HCT116 (cell line): ENCODE data around the gene TAGLN3. TPM values are rescaled to one million over a fixed set of nuclear protein-coding genes. Genes with fewer than 3 reads are reported as not detected.

ENCODE experiments used
- ATAC-seq: fragments of 200-7000 bp; cut with Tn5 transposase; 2 replicates; pipeline ENCODE4 v1.9.1; 2020; ENCODE audit warnings: mild to moderate bottlenecking, moderate library complexity
- BruUV-seq: library from RNA; stranded (reverse); fragments of 400-500 nt; replicated peaks from 2 replicates; lab custom pipeline; 2021; lab: Mats Ljungman, UMichigan
- CTCF ChIA-PET: fragments of 300-600 bp; sonication (Branson Sonifier 250); formaldehyde crosslinking; loops from one replicate; lab custom pipeline; 2021; ENCODE audit warnings: antibody characterized with exemption; lab: Charles Lee
- POLR2A ChIA-PET: fragments of 300-600, 350-600 bp; sonication (Branson Sonifier 250); formaldehyde crosslinking; loops from one replicate; lab custom pipeline; 2021; ENCODE audit warnings: antibody characterized with exemption; lab: Charles Lee
- RAD21 ChIA-PET, 2 experiments: fragments of 300-600 bp; sonication (Branson Sonifier 250); formaldehyde crosslinking; loops; one replicate each; lab custom pipeline; 2023; ENCODE audit warnings: low total read pairs in 2 of 2; ENCODE audit not compliant: uncharacterized antibody in 2 of 2, unreplicated experiment in 2 of 2, low non-redundant PET in 1 of 2; lab: Charles Lee
- DNase-seq: peaks from one replicate; pipeline ENCODE4 v3.0.0-alpha.2; 2010; ENCODE audit warnings: low read depth, low spot score
- H2AFZ ChIP-seq: fragments of 200-600 bp; shearing (Covaris generic), sonication (generic); 2 replicates; pipeline ENCODE4 v1.6.1; 2017; ENCODE audit warnings: low read depth, mixed run types, mixed read lengths, antibody characterized with exemption, low read length; ENCODE audit not compliant: poor library complexity, severe bottlenecking
- H3K27ac ChIP-seq: 2 replicates; pipeline ENCODE4 v1.5.1; 2012; ENCODE audit warnings: low read depth, low read length
- H3K27me3 ChIP-seq: fragments of 200-600 bp; sonication (generic); 2 replicates; pipeline ENCODE4 v1.6.1; 2016; ENCODE audit warnings: mixed run types, low read length, mixed read lengths; ENCODE audit not compliant: insufficient read depth
- H3K36me3 ChIP-seq, 2 experiments: fragments of 200-500 bp in 1 of 2; fragments of 200-600 bp in 1 of 2; sonication (Bioruptor generic) in 1 of 2; sonication (generic) in 1 of 2; 2 replicates each; pipeline versions ENCODE4 v1.5.1 to v1.6.1; 2014 to 2016; ENCODE audit warnings: low read length in 2 of 2, inconsistent platforms in 1 of 2, mixed read lengths in 1 of 2, mixed run types in 1 of 2; ENCODE audit not compliant: insufficient read depth in 2 of 2, control insufficient read depth in 1 of 2
- H3K4me1 ChIP-seq, 2 experiments: fragments of 200-600 bp in 1 of 2; sonication (generic) in 1 of 2; 2 replicates each; pipeline versions ENCODE4 v1.5.1 to v1.6.1; 2012 to 2017; ENCODE audit warnings: low read length in 2 of 2, inconsistent platforms in 1 of 2, mild to moderate bottlenecking in 1 of 2, mixed read lengths in 1 of 2, mixed run types in 1 of 2, moderate library complexity in 1 of 2; ENCODE audit not compliant: insufficient read depth in 2 of 2, control insufficient read depth in 1 of 2
- H3K4me2 ChIP-seq: fragments of 200-600 bp; sonication (generic); 2 replicates; pipeline ENCODE4 v1.6.1; 2017; ENCODE audit warnings: mixed run types, low read length, mixed read lengths
- H3K4me3 ChIP-seq, 2 experiments: fragments of 200-600 bp in 1 of 2; sonication (generic) in 1 of 2; replicated peaks in 1 of 2; 2 replicates each; pipeline ENCODE4 v1.5.1; 2011 to 2016; ENCODE audit warnings: low read length in 2 of 2, control low read depth in 1 of 2, low read depth in 1 of 2, mild to moderate bottlenecking in 1 of 2, mixed read lengths in 1 of 2, mixed run types in 1 of 2
- H3K79me2 ChIP-seq: fragments of 200-600 bp; sonication (generic); 2 replicates; pipeline ENCODE4 v1.6.1; 2017; ENCODE audit warnings: mild to moderate bottlenecking, mixed run types, low read length, moderate library complexity, mixed read lengths; ENCODE audit not compliant: insufficient read depth
- H3K9ac ChIP-seq: fragments of 200-600 bp; sonication (generic); 2 replicates; pipeline ENCODE4 v1.6.1; 2016; ENCODE audit warnings: low read length, mixed read lengths
- H3K9me2 ChIP-seq: fragments of 200-600 bp; sonication (generic), shearing (Covaris generic); 2 replicates; pipeline ENCODE4 v1.6.1; 2017; ENCODE audit warnings: mixed run types, mild to moderate bottlenecking, moderate library complexity; ENCODE audit not compliant: insufficient read depth
- H3K9me3 ChIP-seq, 2 experiments: fragments of 200-500 bp in 1 of 2; fragments of 200-600 bp in 1 of 2; sonication (Bioruptor generic) in 1 of 2; sonication (generic) in 1 of 2; 2 replicates each; pipeline ENCODE4 v1.6.1; 2014 to 2017; ENCODE audit warnings: low read length in 2 of 2, mixed read lengths in 2 of 2, inconsistent platforms in 1 of 2, low read depth in 1 of 2, mild to moderate bottlenecking in 1 of 2, mixed run types in 1 of 2, moderate library complexity in 1 of 2; ENCODE audit not compliant: control insufficient read depth in 1 of 2, insufficient read depth in 1 of 2
- H4K20me1 ChIP-seq: fragments of 200-600 bp; sonication (generic), shearing (Covaris generic); 2 replicates; pipeline ENCODE4 v1.6.1; 2017; ENCODE audit warnings: mixed run types, mild to moderate bottlenecking, moderate library complexity; ENCODE audit not compliant: insufficient read depth
- ATF3 ChIP-seq: IDR thresholded peaks from 2 replicates; pipeline ENCODE4 v1.6.1; 2012
- EGR1 ChIP-seq: IDR thresholded peaks from 2 replicates; pipeline ENCODE4 v1.6.1; 2012; ENCODE audit warnings: low read depth
- ELF1 ChIP-seq: IDR thresholded peaks from 2 replicates; pipeline ENCODE4 v1.6.1; 2012; ENCODE audit warnings: low read depth, borderline replicate concordance
- EZH2phosphoT487 ChIP-seq: fragments of 200-600 bp; IDR thresholded peaks from 2 replicates; pipeline ENCODE4 v1.6.1; 2018; ENCODE audit warnings: antibody characterized with exemption, borderline replicate concordance
- FOSL1 ChIP-seq: IDR thresholded peaks from 2 replicates; pipeline ENCODE4 v1.6.1; 2012; ENCODE audit warnings: low read depth
- JUND ChIP-seq: IDR thresholded peaks from 2 replicates; pipeline ENCODE4 v1.6.1; 2012
- MAX ChIP-seq: IDR thresholded peaks from 2 replicates; pipeline ENCODE4 v1.6.1; 2012
- POLR2AphosphoS5 ChIP-seq: IDR thresholded peaks from 2 replicates; pipeline ENCODE4 v1.6.1; 2011; ENCODE audit warnings: mild to moderate bottlenecking, low read depth, low read length, moderate library complexity
- RAD21 ChIP-seq: IDR thresholded peaks from 2 replicates; pipeline ENCODE4 v1.6.1; 2012; ENCODE audit warnings: low read depth, mild to moderate bottlenecking
- SIN3A ChIP-seq: IDR thresholded peaks from 2 replicates; pipeline ENCODE4 v1.6.1; 2012; ENCODE audit warnings: low read depth
- SP1 ChIP-seq: IDR thresholded peaks from 2 replicates; pipeline ENCODE4 v1.6.1; 2012; ENCODE audit warnings: low read depth
- SRF ChIP-seq: IDR thresholded peaks from 2 replicates; pipeline ENCODE4 v1.6.1; 2012; ENCODE audit warnings: low read depth
- YY1 ChIP-seq: IDR thresholded peaks from 2 replicates; pipeline ENCODE4 v1.6.1; 2011; ENCODE audit warnings: low read length, low read depth, moderate library complexity, mild to moderate bottlenecking; ENCODE audit not compliant: insufficient replicate concordance; ENCODE audit errors: extremely low read depth
- ZFX ChIP-seq: fragments of 450-650 bp; IDR thresholded peaks from 2 replicates; pipeline ENCODE4 v1.6.1; 2017
- intact Hi-C: fragments of 100-400 bp; cut with micrococcal nuclease; formaldehyde crosslinking; loops from 2 replicates; pipeline ENCODE4 v1.10.0; 2022
- total RNA-seq: library from RNA; stranded (reverse); gene quantifications from one replicate; pipeline ENCODE4 v1.2.1, GENCODE V29; 2021; ENCODE audit not compliant: unreplicated experiment
- TF ChIP-seq, protein P1 (sequence below): IDR thresholded peaks from 2 replicates; pipeline ENCODE4 v1.6.1; 2011; ENCODE audit warnings: mild to moderate bottlenecking, low read length, moderate library complexity; ENCODE audit not compliant: insufficient replicate concordance; ENCODE audit errors: extremely low read depth

TAGLN3 gene
- total RNA-seq, 1 experiment from 2014 or later: 0.64 TPM

GRCh38 chr3:111952866-111953450 is 45.8 kb upstream of the TAGLN3 start:
- H3K36me3 ChIP-seq: peaks cover 21 to 45% of the 10 kb centered on the region in 2 experiments
- ATAC-seq (no peak), DNase-seq (no peak)
- TF ChIP-seq EZH2phosphoT487 (no peak), ZFX (no peak), EGR1 (no peak), SP1 (no peak), SIN3A (peak; percentile 28; the same call in 1 of the 2 replicates), POLR2AphosphoS5 (no peak), JUND (no peak)
- no peaks in the 10 kb centered on the region for H3K9me3 ChIP-seq
- no peaks in the 10 kb centered on the region for H3K27me3 ChIP-seq
- no peaks in the 10 kb centered on the region for H4K20me1 ChIP-seq
- CTCF ChIA-PET: interaction anchor here (1.2 kb wide), 1 partner anchor 9 kb away, joined by 3 read pairs; no protein-coding TSS in a partner anchor
- POLR2A ChIA-PET: interaction anchor here (2.5 kb wide), 1 partner anchor 30 kb away, joined by 7 read pairs; no protein-coding TSS in a partner anchor
- no peak overlapping the region for H3K9ac ChIP-seq
- H3K4me3 ChIP-seq: no peak overlapping the region
- H3K79me2 ChIP-seq: no peaks in the 10 kb centered on the region
- H2AFZ ChIP-seq: no peak overlapping the region
- H3K4me1 ChIP-seq: peaks cover 23 to 36% of the 10 kb centered on the region in 2 experiments
- intact Hi-C loops: no loop called here
- no peak overlapping the region for H3K4me2 ChIP-seq
- no peaks in the 10 kb centered on the region for H3K9me2 ChIP-seq
- peak overlapping the region; percentile 35; the same call in 1 of the 2 replicates for H3K27ac ChIP-seq
- BruUV-seq: no TSS peak
- RAD21 ChIA-PET: no interaction called here

DNA sequence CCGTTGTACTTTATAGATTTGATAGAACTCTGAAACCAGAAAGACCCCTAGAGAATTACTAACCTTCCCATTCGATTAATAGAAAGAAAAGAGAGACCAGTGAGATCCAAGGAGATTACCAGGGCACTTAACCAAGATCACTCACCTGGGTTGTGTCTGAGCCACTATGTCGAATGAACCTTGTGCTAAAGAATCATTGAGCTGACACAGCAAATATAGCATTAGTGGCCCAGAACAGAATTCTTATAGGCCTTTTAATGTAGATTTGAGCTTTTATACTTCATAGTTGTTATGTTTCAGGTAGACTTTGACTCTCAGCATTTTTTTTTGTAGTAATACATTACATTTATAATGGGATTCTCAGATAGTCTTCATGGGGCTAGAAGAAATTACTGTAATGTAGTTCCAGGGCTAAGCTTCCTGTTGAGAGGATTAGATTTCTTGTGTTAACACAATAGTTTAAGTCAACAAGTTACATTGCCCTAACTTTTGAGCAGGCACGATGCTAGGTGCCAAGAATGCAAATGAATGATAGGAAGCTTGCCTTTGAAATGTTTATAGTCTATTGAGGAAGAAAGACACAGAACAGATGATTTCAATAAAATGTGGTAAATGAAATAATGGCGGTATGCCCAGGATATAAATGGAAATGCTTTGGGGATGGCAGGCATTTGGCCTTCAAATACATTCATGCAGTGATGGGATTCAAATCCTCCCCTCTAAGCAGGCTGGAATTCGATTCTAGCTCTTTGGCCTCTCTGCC is 44.3 kb upstream of the TAGLN3 start:
- intact Hi-C loops: no loop called here
- Histone ChIP-seq H3K9me2 (no peaks in the 10 kb centered on the region), H3K27me3 (no peaks in the 10 kb centered on the region), H3K27ac (peak overlapping the region; percentile 19; the same call in 1 of the 2 replicates), H4K20me1 (no peaks in the 10 kb centered on the region), H3K9ac (no peak overlapping the region), H3K4me3 (no peak overlapping the region), H2AFZ (no peak overlapping the region), H3K36me3 (peaks cover 18 to 45% of the 10 kb centered on the region in 2 experiments), H3K4me1 (peaks cover 19 to 29% of the 10 kb centered on the region in 2 experiments), H3K9me3 (no peaks in the 10 kb centered on the region), H3K4me2 (no peak overlapping the region), H3K79me2 (no peaks in the 10 kb centered on the region)
- DNase-seq: no peak
- POLR2A ChIA-PET: interaction anchor here (1.8 to 2.5 kb wide), 5 partner anchors 8 to 36 kb away, joined by 4 to 9 read pairs (median 6); partner anchors contain the start of gene ABHD10
- RAD21 ChIA-PET: no interaction called here
- CTCF ChIA-PET: interaction anchor here (1.8 kb wide), 1 partner anchor 13 kb away, joined by 4 read pairs; no protein-coding TSS in a partner anchor
- BruUV-seq: no TSS peak
- ATAC-seq: no peak
- no peak for TF ChIP-seq POLR2AphosphoS5
- no peak for TF ChIP-seq MAX
- no peak for TF ChIP-seq YY1
- no peak for TF ChIP-seq SIN3A
- no peak for TF ChIP-seq FOSL1
- TF ChIP-seq ATF3: no peak
- no peak for TF ChIP-seq SRF
- TF ChIP-seq RAD21: no peak
- TF ChIP-seq ELF1: no peak
- TF ChIP-seq, protein P1, sequence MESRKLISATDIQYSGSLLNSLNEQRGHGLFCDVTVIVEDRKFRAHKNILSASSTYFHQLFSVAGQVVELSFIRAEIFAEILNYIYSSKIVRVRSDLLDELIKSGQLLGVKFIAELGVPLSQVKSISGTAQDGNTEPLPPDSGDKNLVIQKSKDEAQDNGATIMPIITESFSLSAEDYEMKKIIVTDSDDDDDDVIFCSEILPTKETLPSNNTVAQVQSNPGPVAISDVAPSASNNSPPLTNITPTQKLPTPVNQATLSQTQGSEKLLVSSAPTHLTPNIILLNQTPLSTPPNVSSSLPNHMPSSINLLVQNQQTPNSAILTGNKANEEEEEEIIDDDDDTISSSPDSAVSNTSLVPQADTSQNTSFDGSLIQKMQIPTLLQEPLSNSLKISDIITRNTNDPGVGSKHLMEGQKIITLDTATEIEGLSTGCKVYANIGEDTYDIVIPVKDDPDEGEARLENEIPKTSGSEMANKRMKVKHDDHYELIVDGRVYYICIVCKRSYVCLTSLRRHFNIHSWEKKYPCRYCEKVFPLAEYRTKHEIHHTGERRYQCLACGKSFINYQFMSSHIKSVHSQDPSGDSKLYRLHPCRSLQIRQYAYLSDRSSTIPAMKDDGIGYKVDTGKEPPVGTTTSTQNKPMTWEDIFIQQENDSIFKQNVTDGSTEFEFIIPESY: no peak
